NCI-H82 (cell line): ENCODE results near the gene KLRF1.
"Not testable (repeated sequence)": the region's sequence is repeated elsewhere in the genome, so short reads cannot be mapped to it uniquely, and the experiment has no call there.

Experiments
- DNase-seq: peaks from one replicate; lab custom pipeline; 2025; lab: John Stamatoyannopoulos, UW

Gene KLRF1

GRCh38 chr12:9870286-9870866 is 43.1 kb downstream of the KLRF1 start:
- DNase-seq: no peak

GRCh38 chr12:9872162-9872561 is 44.9 kb downstream of the KLRF1 start:
- no peak for DNase-seq

- peak; percentile 47 for DNase-seq
These were observed 45.5 kb downstream of the KLRF1 start for GRCh38 chr12:9872742-9873141.

- not testable (repeated sequence) for DNase-seq
These were observed 48.8 kb downstream of the KLRF1 start for GRCh38 chr12:9876120-9876519.

- DNase-seq: no peak
These were observed 53.3 kb downstream of the KLRF1 start for GRCh38 chr12:9880532-9881078.

GRCh38 chr12:9881246-9881645 is 54.0 kb downstream of the KLRF1 start, which contains the start of gene KLRF2:
Gene KLRF2, plus strand, starts transcription at chr12:9881489. Its CDS starts 107 bp downstream, at chr12:9881596.
- DNase-seq: no peak

GRCh38 chr12:9881988-9882387 is 54.7 kb downstream of the KLRF1 start:
- no peak for DNase-seq

- DNase-seq: peak; percentile 12
These were observed 55.9 kb downstream of the KLRF1 start for GRCh38 chr12:9883175-9883574.

GRCh38 chr12:9888665-9889273 is 61.5 kb downstream of the KLRF1 start:
- no peak for DNase-seq
